GM18951 (cell line): Measurements from ENCODE around the gene CCNC.
A peak's percentile ranks its signal among the peaks of the same experiment; 100 is the strongest.

Source experiments
- POLR2A ChIP-seq: IDR thresholded peaks from 4 replicates; pipeline ENCODE4 v1.6.1; 2011; ENCODE audit warnings: mild to moderate bottlenecking; ENCODE audit not compliant: insufficient read length, insufficient read depth; ENCODE audit errors: extremely low read depth
- in situ Hi-C: fragments of 300-500 bp; cut with MboI; formaldehyde crosslinking; loops from one replicate; pipeline ENCODE4 v1.12.0; 2022; ENCODE audit warnings: low sequenced_read_pairs, mixed read lengths, inconsistent platforms; ENCODE audit not compliant: unreplicated experiment

Gene CCNC, protein sequence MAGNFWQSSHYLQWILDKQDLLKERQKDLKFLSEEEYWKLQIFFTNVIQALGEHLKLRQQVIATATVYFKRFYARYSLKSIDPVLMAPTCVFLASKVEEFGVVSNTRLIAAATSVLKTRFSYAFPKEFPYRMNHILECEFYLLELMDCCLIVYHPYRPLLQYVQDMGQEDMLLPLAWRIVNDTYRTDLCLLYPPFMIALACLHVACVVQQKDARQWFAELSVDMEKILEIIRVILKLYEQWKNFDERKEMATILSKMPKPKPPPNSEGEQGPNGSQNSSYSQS

GRCh38 chr6:99568103-99568933 is at the start of gene CCNC:
Gene CCNC, minus strand, starts transcription at chr6:99568660. Its CDS starts 133 bp downstream, at chr6:99568527.
- TF ChIP-seq POLR2A, result peak; percentile 88
- in situ Hi-C loops, result no loop called here

DNA sequence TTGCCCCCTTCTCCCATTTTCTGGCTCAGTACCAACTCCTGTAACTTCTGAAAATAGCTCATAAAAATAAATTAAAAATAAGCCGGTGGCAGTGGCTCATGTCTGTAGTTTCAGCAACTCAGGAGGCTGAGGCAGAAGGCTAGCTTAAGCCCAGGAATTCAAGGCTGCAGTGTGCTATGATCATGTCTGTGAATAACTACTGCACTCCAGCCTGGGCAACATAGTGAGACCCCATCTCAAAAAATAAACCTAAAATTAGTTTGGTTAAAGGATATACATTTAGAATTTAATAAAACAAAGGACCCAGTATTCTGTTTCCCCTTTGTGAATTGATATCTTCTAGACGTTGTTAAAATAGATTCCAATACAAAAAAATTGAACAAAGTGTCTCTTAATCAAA is 48.7 kb upstream of the CCNC start:
- TF ChIP-seq POLR2A, result no peak
- in situ Hi-C loops, result no loop called here

- in situ Hi-C loops, result no loop called here
Observed at GRCh38 chr6:99614430-99615186, 46.1 kb upstream of the CCNC start.

GRCh38 chr6:99613705-99614429 is 45.4 kb upstream of the CCNC start:
- no peak for TF ChIP-seq POLR2A
- in situ Hi-C loops, result no loop called here

More at GRCh38 chr6:99614430-99615186, 46.1 kb upstream of the CCNC start:
- TF ChIP-seq POLR2A, result no peak

DNA sequence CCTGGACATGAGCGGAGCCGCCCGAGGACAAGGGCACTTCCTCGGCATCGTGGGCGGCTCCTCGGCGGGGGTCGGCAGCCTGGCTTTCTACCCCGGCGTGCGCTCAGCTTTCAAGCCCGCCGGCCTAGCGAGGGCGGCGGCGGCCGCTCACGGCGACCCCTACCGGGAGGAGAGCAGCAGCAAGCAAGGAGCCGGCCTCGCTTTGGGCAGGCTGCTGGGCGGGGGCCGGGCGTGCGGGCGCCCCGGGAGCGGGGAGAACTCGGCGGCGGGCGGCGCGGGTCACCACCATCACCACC is 44.9 kb upstream of the CCNC start:
- in situ Hi-C loops, result no loop called here
- no peak for TF ChIP-seq POLR2A

DNA sequence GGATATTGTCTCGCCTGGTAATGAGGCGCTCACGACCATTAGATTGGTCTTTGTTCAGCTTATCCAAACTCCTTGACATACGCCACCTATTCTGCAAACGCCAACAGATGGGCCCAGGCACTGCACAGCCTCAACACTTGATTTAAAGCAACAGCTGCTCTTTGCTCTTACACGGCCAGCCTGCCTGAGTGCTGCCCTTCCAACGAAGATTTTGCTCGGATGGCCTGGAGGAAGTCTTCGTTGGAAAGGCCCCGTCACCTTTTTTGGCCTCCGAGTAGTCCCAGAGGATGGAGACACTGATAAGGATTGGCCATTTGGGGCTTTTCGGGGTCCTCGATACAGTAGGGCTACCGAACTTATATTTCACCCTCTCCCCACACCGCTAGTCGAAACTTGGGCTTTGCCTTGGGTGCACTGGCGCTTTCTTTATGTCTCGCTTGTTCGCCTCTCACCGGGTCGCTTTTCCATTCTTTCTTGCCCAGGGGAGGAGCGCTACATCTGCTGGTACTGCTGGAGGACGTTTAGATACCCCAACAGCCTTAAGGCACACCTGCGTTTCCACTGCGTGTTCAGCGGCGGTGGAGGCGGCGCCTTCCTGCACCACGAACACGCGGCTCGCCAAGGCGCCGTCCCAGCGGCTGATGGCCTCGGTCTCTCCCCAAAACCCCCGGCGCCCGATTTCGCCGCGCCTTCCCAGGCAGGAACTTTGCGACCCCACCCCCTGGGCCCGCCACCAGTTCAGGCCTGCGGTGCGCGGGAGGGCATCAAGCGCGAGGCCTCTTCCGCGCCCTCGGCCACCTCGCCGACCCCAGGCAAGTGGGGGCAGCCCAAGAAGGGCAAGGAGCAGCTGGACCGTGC is 44.3 kb upstream of the CCNC start:
- no peak for TF ChIP-seq POLR2A
- in situ Hi-C loops, result no loop called here

GRCh38 chr6:99611148-99611547 is 42.7 kb upstream of the CCNC start:
- in situ Hi-C loops, result no loop called here
- no peak for TF ChIP-seq POLR2A

GRCh38 chr6:99609905-99610489 is 41.5 kb upstream of the CCNC start:
- in situ Hi-C loops, result no loop called here
- TF ChIP-seq POLR2A, result no peak

DNA sequence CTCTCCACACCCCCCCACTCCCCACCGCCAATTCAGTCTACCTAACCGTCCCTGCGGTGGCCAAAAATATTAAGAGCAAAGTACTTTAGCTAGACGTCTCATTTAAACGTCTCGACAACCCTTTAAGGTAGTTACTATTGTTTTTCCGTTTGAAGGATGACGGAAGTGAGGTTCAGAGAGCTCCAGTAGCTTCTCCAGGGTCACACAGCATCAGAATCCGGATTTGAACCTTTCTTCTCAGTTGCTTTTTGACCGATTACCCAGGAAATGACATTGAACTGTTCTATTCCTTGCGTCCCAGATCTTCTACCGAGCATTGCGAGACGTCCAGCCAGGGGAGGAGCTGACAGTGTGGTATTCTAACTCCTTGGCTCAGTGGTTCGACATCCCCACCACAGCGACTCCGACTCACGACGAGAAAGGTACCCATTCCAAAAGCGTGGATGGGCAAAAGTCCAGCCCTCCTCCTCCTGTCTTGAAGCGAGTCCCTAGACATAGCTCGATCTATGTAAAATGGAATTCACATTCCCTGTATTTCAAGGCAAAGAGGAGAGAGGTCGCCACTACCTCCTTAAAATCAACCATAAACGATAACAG is 40.5 kb upstream of the CCNC start:
- no peak for TF ChIP-seq POLR2A
- in situ Hi-C loops, result no loop called here

DNA sequence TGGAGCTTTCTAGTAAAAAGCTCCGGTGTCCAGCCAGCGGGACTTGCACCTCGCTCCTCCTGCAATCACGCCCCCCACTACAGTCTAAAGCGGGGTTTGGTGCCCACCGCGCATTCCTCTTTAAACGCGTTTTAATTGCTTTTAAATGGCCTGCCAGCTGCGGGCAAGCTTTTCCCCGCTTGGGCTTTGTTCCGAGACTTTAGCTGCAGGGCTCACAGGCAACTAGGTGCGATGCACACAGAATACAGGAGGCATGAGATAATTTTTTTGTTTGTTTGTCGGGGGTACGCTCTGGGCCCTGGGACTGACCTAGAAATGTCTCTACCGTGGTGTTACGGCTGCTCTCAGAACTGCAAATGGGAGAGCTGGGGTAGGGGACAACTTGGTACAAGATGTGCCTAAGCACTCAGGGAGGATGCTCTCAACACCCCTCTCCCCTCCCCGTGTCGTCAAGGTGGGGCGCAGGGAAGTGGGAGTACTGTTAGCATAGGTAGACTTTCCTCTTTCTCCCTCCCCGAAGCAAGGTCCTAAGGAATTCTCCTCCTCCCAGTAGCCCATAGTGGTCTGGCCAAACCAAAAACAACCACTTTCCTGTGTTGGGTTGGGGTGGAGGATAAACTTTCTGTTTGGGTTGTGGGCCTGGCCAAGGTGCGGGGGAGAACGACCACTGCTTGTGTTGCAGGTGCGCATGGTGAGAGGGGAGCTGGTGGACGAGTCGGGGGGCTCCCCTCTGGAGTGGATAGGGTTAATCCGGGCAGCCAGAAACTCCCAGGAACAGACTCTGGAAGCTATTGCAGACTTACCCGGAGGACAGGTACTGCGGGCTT is 39.8 kb upstream of the CCNC start:
- no peak for TF ChIP-seq POLR2A
- in situ Hi-C loops, result no loop called here
